GM13976 (cell line): ENCODE data around the gene PRKCH.

Experiments used
- DNase-seq: peaks from one replicate; pipeline ENCODE4 v3.0.0; 2012; ENCODE audit warnings: low spot score
- in situ Hi-C: fragments of 300-500 bp; cut with MboI; formaldehyde crosslinking; loops from one replicate; pipeline ENCODE4 v1.12.0; 2022; ENCODE audit warnings: low sequenced_read_pairs, mixed read lengths, inconsistent platforms; ENCODE audit not compliant: unreplicated experiment
- TF ChIP-seq, protein P1 (sequence below): IDR thresholded peaks from 2 replicates; pipeline ENCODE4 v1.5.1; 2012; ENCODE audit warnings: borderline replicate concordance, mild to moderate bottlenecking; ENCODE audit not compliant: insufficient read depth; ENCODE audit errors: extremely low read depth, missing control alignments, control extremely low read depth

PRKCH gene

GRCh38 chr14:61433828-61434227 is 112.4 kb downstream of the PRKCH start:
- TF ChIP-seq, protein P1, sequence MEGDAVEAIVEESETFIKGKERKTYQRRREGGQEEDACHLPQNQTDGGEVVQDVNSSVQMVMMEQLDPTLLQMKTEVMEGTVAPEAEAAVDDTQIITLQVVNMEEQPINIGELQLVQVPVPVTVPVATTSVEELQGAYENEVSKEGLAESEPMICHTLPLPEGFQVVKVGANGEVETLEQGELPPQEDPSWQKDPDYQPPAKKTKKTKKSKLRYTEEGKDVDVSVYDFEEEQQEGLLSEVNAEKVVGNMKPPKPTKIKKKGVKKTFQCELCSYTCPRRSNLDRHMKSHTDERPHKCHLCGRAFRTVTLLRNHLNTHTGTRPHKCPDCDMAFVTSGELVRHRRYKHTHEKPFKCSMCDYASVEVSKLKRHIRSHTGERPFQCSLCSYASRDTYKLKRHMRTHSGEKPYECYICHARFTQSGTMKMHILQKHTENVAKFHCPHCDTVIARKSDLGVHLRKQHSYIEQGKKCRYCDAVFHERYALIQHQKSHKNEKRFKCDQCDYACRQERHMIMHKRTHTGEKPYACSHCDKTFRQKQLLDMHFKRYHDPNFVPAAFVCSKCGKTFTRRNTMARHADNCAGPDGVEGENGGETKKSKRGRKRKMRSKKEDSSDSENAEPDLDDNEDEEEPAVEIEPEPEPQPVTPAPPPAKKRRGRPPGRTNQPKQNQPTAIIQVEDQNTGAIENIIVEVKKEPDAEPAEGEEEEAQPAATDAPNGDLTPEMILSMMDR: no peak
- DNase-seq: no peak
- in situ Hi-C loops: loop anchor here (10.0 kb wide), 1 partner anchor 109 kb away; the partner anchor contains the start of gene PRKCH

DNA sequence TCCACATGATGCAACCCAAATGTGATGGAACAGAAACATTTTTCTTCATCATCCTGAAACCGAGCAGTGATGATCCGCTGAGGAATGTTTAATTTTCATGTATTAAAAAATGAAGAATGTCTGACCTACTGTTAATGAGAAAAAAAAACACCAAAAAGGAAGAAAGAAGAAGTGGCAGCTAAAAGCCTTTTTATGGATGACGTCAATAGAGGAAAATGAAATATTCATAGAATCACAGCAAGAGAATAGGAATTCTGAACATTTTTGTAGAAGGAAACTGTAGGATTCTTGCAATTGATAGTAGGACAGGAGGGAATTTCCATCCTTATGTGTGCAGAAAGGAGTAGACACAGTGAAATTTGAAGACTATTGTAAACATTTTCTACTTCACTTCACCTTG is 112.9 kb downstream of the PRKCH start:
- TF ChIP-seq, protein P1: no peak
- DNase-seq: no peak
- in situ Hi-C loops: loop anchor here (10.0 kb wide), 1 partner anchor 110 kb away; the partner anchor contains the start of gene PRKCH

DNA sequence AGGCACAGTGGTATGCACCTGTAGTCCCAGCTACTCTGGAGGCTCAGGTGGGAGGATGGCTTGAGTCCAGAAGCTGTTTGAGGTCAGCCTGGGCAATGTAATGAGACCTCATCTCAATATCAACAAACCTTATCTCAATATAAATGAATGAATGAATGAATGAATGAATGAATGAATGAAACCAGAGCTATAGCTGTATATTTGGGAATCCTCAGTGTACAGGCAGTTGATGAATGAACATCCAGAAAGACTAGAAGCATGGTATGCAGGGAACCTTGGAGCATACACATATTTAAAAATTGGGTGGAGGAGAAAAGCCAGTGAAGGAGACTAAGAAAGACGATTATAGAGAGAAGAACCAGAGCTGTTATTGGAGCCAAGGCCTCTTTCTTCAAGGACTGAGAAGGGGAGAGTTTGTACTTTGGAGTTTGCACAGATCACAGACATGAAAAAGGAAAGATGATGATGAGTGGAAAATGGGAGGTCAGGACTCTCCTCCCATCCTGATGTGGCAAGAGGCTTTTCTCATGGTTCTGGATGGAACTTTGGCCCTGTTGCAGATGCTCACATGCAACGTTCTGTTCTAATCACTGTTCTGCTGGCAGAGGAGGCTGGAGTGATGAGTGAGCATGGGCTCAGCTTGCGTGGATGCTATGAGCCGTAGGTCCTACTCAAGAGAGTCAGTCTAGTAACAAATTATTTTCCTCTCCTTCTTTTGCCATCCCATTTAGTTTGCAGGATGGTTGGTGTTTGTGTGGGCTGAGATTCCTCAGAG is 114.4 kb downstream of the PRKCH start:
- in situ Hi-C loops: loop anchor here (10.0 kb wide), 1 partner anchor 111 kb away; the partner anchor contains the start of gene PRKCH
- DNase-seq: no peak
- TF ChIP-seq, protein P1: no peak

- in situ Hi-C loops: loop anchor here (10.0 kb wide), 1 partner anchor 113 kb away; the partner anchor contains the start of gene PRKCH
- DNase-seq: no peak
- TF ChIP-seq, protein P1: no peak
Measured at GRCh38 chr14:61437381-61437780, 116.0 kb downstream of the PRKCH start.

- TF ChIP-seq, protein P1: no peak
- DNase-seq: no peak
- in situ Hi-C loops: loop anchor here (10.0 kb wide), 1 partner anchor 113 kb away; the partner anchor contains the start of gene PRKCH
Measured at GRCh38 chr14:61438036-61438435, 116.7 kb downstream of the PRKCH start.

DNA sequence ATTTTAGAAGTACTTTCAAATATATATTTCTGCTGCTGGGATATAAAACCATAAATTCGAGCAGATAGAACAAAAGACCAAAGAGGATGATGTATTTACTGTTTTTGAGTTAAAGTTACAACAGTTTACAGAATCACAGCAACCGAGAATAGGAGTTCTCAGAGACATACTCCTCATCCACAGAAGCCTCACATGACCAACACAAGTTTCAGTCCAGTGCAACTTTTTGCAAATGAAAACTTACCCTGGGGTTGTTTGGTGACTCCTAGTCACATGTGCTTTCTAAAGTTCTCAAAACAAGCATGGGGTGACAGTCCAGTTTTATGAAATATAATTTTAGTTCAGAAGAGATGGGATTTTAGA is 117.1 kb downstream of the PRKCH start:
- in situ Hi-C loops: loop anchor here (10.0 kb wide), 1 partner anchor 114 kb away; the partner anchor contains the start of gene PRKCH
- TF ChIP-seq, protein P1: no peak
- peak; percentile 34 for DNase-seq
